ENCODE results near the gene FBXO31. TPM values are rescaled to one million over a fixed set of nuclear protein-coding genes. Genes with fewer than 3 reads are reported as not detected.
A peak's percentile ranks its signal among the peaks of the same experiment; 100 is the strongest.

The FBXO31 gene
- total and polyA plus RNA-seq, 2 of the 13 experiments (the other 11 are each of a cell fraction or from before 2014, with no cell fraction given), result 92.4 to 101 TPM

DNA sequence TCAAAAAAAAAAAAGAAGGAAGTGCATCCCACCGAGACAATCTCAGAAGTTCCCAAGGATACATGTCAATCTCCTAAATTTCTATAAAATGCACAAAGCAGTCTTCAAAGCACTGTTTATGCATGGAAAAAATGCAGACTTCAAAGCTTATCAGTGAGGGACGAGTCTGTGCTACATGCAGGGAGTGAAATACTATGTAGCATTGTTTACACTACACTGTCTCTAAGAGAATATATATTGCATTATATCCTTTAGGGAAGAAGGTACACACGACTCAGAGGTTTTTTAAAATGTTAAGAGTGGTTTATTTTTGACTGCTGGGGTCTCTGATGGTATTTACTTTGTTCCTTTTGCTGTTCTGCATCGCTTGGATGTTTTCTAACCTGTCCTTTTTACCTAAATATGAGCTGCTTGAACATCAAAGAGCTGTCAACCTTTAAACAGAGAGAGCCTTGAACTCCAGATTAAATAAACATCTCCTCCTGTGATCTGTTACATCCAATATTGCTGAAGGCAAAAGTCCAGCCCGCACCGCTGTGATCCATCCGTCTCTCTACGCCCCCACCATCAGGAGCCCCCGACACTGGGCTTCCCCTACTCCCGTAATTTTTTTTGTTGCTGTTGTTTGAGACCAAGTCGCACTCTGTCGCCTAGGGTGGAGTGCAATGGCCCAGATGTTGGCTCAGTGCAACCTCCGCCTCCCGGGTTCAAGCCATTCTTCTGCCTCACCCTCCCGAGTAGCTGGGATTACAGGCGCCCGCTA is 1.4 kb downstream of the FBXO31 start (continued):
- TF ChIP-seq, protein P1, sequence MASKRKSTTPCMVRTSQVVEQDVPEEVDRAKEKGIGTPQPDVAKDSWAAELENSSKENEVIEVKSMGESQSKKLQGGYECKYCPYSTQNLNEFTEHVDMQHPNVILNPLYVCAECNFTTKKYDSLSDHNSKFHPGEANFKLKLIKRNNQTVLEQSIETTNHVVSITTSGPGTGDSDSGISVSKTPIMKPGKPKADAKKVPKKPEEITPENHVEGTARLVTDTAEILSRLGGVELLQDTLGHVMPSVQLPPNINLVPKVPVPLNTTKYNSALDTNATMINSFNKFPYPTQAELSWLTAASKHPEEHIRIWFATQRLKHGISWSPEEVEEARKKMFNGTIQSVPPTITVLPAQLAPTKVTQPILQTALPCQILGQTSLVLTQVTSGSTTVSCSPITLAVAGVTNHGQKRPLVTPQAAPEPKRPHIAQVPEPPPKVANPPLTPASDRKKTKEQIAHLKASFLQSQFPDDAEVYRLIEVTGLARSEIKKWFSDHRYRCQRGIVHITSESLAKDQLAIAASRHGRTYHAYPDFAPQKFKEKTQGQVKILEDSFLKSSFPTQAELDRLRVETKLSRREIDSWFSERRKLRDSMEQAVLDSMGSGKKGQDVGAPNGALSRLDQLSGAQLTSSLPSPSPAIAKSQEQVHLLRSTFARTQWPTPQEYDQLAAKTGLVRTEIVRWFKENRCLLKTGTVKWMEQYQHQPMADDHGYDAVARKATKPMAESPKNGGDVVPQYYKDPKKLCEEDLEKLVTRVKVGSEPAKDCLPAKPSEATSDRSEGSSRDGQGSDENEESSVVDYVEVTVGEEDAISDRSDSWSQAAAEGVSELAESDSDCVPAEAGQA (IDR thresholded peaks at IDR 0.05; ENCODE audit: low read depth), result peak; percentile 64
- TF ChIP-seq, protein P1 (CRISPR knock-in tag; IDR thresholded peaks at IDR 0.05; ENCODE audit: borderline replicate concordance), result peak; percentile 82; the same call in 1 of the 2 replicates
- peak; percentile 52; the same call in 1 of the 2 replicates for TF ChIP-seq CREB1 (IDR thresholded peaks at IDR 0.05)
- TF ChIP-seq CREB1 (CRISPR knock-in tag; IDR thresholded peaks at IDR 0.05), result peak; percentile 81
- TF ChIP-seq POLR2A (IDR thresholded peaks at IDR 0.05; ENCODE audit: insufficient read depth in 1 of 2, low read depth in 2 of 2, low read length in 2 of 2), result peak in 1 of 2 experiments; percentile 70; a peak in 2 of 4 replicates
- TF ChIP-seq, protein P2, sequence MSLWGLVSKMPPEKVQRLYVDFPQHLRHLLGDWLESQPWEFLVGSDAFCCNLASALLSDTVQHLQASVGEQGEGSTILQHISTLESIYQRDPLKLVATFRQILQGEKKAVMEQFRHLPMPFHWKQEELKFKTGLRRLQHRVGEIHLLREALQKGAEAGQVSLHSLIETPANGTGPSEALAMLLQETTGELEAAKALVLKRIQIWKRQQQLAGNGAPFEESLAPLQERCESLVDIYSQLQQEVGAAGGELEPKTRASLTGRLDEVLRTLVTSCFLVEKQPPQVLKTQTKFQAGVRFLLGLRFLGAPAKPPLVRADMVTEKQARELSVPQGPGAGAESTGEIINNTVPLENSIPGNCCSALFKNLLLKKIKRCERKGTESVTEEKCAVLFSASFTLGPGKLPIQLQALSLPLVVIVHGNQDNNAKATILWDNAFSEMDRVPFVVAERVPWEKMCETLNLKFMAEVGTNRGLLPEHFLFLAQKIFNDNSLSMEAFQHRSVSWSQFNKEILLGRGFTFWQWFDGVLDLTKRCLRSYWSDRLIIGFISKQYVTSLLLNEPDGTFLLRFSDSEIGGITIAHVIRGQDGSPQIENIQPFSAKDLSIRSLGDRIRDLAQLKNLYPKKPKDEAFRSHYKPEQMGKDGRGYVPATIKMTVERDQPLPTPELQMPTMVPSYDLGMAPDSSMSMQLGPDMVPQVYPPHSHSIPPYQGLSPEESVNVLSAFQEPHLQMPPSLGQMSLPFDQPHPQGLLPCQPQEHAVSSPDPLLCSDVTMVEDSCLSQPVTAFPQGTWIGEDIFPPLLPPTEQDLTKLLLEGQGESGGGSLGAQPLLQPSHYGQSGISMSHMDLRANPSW (CRISPR knock-in tag; IDR thresholded peaks at IDR 0.05; ENCODE audit: borderline replicate concordance), result no peak; the same call in 1 of the 2 replicates
- TF ChIP-seq ZNF800 (CRISPR knock-in tag; IDR thresholded peaks at IDR 0.05), result peak; percentile 54; the same call in 1 of the 2 replicates
- peak; percentile 80 for TF ChIP-seq RFXAP (CRISPR knock-in tag; IDR thresholded peaks at IDR 0.05; ENCODE audit: borderline replicate concordance)
- no peak for TF ChIP-seq ZNF644 (CRISPR knock-in tag; IDR thresholded peaks at IDR 0.05; ENCODE audit: low read depth)
- TF ChIP-seq ATF3 (CRISPR knock-in tag; IDR thresholded peaks at IDR 0.05), result peak; percentile 65; the same call in 1 of the 2 replicates
- TF ChIP-seq TAF15 (IDR thresholded peaks at IDR 0.05; ENCODE audit: low read depth, low read length, poor library complexity, severe bottlenecking), result no peak
- TF ChIP-seq, protein P3, sequence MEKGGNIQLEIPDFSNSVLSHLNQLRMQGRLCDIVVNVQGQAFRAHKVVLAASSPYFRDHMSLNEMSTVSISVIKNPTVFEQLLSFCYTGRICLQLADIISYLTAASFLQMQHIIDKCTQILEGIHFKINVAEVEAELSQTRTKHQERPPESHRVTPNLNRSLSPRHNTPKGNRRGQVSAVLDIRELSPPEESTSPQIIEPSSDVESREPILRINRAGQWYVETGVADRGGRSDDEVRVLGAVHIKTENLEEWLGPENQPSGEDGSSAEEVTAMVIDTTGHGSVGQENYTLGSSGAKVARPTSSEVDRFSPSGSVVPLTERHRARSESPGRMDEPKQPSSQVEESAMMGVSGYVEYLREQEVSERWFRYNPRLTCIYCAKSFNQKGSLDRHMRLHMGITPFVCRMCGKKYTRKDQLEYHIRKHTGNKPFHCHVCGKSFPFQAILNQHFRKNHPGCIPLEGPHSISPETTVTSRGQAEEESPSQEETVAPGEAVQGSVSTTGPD (CRISPR knock-in tag; IDR thresholded peaks at IDR 0.05), result no peak
- no peak; a peak in 2 of 4 replicates for TF ChIP-seq HMGXB4 (CRISPR knock-in tag; IDR thresholded peaks at IDR 0.05; ENCODE audit: borderline replicate concordance in 1 of 2, low read depth in 1 of 2)

All from HepG2 (cell line).